Measurements from ENCODE around the gene ATP1A2.

DNA sequence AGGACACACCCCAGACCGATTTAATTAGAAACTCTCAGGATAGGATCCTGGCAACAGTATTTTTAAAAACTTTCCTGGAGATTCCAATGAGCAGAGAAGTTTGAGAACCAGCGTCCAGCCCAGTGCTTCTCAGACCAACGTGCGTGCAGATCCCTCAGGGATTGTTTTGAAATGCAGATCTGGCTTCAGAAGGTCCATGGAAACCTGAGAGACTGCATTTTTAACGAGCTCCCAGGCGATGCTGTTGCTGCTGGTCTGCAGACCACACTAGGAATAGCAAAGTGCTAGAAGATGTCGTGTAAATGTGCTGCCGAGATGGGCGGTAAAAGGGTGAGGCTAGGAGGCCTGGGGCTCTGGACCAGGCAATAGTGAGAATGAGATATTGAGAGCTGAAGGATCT lies 56.4 kb downstream of the ATP1A2 start:
- TF ChIP-seq, protein P1, sequence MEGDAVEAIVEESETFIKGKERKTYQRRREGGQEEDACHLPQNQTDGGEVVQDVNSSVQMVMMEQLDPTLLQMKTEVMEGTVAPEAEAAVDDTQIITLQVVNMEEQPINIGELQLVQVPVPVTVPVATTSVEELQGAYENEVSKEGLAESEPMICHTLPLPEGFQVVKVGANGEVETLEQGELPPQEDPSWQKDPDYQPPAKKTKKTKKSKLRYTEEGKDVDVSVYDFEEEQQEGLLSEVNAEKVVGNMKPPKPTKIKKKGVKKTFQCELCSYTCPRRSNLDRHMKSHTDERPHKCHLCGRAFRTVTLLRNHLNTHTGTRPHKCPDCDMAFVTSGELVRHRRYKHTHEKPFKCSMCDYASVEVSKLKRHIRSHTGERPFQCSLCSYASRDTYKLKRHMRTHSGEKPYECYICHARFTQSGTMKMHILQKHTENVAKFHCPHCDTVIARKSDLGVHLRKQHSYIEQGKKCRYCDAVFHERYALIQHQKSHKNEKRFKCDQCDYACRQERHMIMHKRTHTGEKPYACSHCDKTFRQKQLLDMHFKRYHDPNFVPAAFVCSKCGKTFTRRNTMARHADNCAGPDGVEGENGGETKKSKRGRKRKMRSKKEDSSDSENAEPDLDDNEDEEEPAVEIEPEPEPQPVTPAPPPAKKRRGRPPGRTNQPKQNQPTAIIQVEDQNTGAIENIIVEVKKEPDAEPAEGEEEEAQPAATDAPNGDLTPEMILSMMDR (IDR thresholded peaks at IDR 0.05) = no peak
- no peak for TF ChIP-seq POLR2A (IDR thresholded peaks at IDR 0.05)
